ENCODE results near the gene TICRR. TPM values are rescaled to one million over a fixed set of nuclear protein-coding genes. Genes with fewer than 3 reads are reported as not detected.

Gene TICRR
- polyA plus RNA-seq, 2 of the 4 experiments (the other 2 are of a cell fraction): 7.8 to 11.6 TPM

DNA sequence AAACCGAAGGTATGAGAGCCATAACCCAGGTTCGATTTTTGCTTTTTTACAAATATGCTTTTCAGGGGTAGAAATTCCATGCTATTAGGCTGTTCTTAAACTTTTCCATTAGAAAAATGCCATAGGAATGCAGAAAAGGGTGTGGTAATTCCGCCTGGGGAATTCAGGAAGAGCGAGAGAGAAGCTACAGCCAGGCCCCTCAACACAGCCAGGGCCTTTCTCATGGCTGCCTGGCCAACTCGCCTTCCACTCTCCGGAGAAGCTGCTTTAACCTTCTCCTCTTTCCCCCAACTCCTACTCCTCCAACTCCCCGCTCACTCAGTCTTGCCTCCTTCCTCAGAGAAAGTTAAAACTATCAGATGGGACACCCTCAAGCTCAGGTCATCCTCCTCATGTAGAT is 9.1 kb upstream of the TICRR start:
- TF ChIP-seq TFCP2L1 (CRISPR knock-in tag; IDR thresholded peaks at IDR 0.05) (no peak), CBX8 (IDR thresholded peaks at IDR 0.05) (no peak), HEYL (CRISPR knock-in tag; IDR thresholded peaks at IDR 0.05) (no peak), ESRRA (IDR thresholded peaks at IDR 0.05; ENCODE audit: borderline replicate concordance, low read length) (no peak), KDM5A (IDR thresholded peaks at IDR 0.05) (no peak)
- no peaks in the 10 kb centered on the region for H3K4me1 ChIP-seq
- no peak overlapping the region for H3K4me2 ChIP-seq
- no peak overlapping the region for H3K27ac ChIP-seq
- ATAC-seq: peak in 1 of 2 experiments; percentile 68; a peak in 4 of 6 replicates
- POLR2A ChIA-PET: interaction anchor here (1.2 kb wide), 1 partner anchor 9 kb away, joined by 7 read pairs; the partner anchor contains the start of gene TICRR
- no peak overlapping the region for H3K4me3 ChIP-seq
- CTCF ChIA-PET: interaction anchor here (0.6 to 8.6 kb wide), 8 partner anchors 11 to 208 kb away, joined by 3 to 60 read pairs (median 6); partner anchors contain the start of gene RHCG
- DNase-seq (ENCODE audit: low read depth in 1 of 2, low spot score in 1 of 2): peak in 1 of 2 experiments; percentile 27
- peaks cover 7% of the 10 kb centered on the region; the same call in 2 of the 3 replicates for H3K9me3 ChIP-seq
- WGBS (ENCODE audit: missing lambda C conversion rate): 60% methylated on average over 7 of the region's 7 CpGs
- no peak for FAIRE-seq

DNA sequence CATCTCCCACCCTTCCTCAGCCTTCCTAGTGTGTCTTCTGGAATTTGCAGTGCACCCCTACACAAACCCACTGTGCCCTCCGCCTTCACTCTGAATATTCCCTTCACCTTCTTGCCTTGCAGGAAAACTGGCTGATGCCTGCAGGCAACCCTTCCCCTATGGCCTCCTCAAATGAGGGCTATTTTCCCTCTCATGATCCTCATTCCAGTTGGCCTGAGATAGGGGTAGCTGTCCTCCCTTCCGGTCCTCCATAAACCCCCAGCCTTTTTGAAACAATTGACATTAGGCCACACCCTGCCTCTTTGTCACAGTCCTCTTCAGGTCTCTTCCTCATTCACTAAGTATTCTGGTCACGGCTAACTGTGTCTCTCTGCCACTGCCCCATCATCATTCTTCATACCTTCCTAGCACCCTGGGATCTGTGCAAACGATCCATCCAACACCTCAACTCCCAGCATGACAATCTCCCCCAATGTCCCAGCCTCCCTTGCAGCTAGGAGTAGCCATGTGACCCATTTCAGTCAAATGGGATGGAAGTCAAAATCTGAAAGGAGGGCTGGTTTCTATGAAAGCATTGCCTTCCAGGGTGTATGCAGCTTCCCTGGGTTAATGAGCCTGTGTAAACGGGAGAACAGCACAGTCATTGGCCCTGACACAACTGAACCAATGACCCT is 8.5 kb upstream of the TICRR start:
- TF ChIP-seq, protein P1, sequence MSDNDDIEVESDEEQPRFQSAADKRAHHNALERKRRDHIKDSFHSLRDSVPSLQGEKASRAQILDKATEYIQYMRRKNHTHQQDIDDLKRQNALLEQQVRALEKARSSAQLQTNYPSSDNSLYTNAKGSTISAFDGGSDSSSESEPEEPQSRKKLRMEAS (IDR thresholded peaks at IDR 0.05): no peak
- TF ChIP-seq, protein P2, sequence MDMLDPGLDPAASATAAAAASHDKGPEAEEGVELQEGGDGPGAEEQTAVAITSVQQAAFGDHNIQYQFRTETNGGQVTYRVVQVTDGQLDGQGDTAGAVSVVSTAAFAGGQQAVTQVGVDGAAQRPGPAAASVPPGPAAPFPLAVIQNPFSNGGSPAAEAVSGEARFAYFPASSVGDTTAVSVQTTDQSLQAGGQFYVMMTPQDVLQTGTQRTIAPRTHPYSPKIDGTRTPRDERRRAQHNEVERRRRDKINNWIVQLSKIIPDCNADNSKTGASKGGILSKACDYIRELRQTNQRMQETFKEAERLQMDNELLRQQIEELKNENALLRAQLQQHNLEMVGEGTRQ (IDR thresholded peaks at IDR 0.05): peak; percentile 17; the same call in 1 of the 2 replicates
- TF ChIP-seq RFX5 (IDR thresholded peaks at IDR 0.05): no peak
- H3K4me3 ChIP-seq: no peak overlapping the region
- ATAC-seq (no peak), FAIRE-seq (no peak), DNase-seq (ENCODE audit: low read depth in 1 of 2, low spot score in 1 of 2) (no peak)
- H3K27ac ChIP-seq: no peak overlapping the region
- H3K9me3 ChIP-seq: peaks cover 7% of the 10 kb centered on the region; the same call in 2 of the 3 replicates
- WGBS (ENCODE audit: missing lambda C conversion rate): 67% methylated on average over 5 of the region's 5 CpGs
- H3K4me2 ChIP-seq: no peak overlapping the region
- ChIA-PET POLR2A (interaction anchor here (1.2 kb wide), 1 partner anchor 8 kb away, joined by 7 read pairs; the partner anchor contains the start of gene TICRR), CTCF (interaction anchor here (0.8 to 8.6 kb wide), 7 partner anchors 12 to 209 kb away, joined by 3 to 60 read pairs (median 4); partner anchors contain the start of gene RHCG)
- no peaks in the 10 kb centered on the region for H3K4me1 ChIP-seq

DNA sequence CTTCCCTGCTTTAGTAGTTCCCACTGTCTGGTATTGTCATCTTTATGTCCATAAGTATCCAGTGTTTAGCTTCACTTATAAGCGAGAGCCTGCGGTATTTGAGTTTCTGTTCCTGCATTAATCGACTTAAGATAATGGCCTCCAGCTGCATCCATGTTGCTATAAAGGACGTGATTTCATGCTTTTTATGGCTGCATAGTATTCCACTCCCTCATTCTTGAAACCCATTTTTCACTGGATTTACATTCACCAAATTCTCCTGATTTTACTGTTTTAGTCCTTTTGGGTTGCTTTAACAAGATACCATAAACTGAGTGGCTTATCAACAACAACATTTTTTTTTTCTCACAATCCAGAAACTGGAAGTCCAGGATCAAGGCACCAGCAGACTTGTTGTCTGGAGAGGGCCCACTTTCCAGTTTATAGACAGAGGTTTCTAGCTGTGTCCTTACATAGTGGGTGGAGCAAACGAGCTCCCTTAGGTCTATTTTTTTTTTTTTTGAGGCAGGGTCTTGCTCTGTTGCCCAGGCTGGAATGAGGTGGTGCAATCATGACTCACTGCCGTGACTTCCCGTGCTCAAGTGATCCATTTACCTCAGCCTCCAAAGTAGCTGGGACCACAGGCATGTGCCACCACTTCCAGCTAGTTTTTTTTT is 6.1 kb upstream of the TICRR start:
- ATAC-seq: no peak
- 54% methylated on average over 7 of the region's 7 CpGs for WGBS (ENCODE audit: missing lambda C conversion rate)
- POLR2A ChIA-PET: no interaction called here

More for the DNA sequence above, 6.1 kb upstream of the TICRR start:
- CTCF ChIA-PET: interaction anchor here (0.6 to 8.6 kb wide), 6 partner anchors 10 to 211 kb away, joined by 3 to 60 read pairs (median 6); partner anchors contain the start of gene RHCG
- TF ChIP-seq BHLHE40 (IDR thresholded peaks at IDR 0.05; ENCODE audit: low read depth, low read length) (no peak), FOSL2 (IDR thresholded peaks at IDR 0.05) (no peak), FOSL2 (CRISPR knock-in tag; IDR thresholded peaks at IDR 0.05) (no peak), RFX5 (IDR thresholded peaks at IDR 0.05) (no peak), TP53 (CRISPR knock-in tag; IDR thresholded peaks at IDR 0.05) (no peak), RNF2 (IDR thresholded peaks at IDR 0.05; ENCODE audit: borderline replicate concordance, low read depth) (no peak), RARB (CRISPR knock-in tag; IDR thresholded peaks at IDR 0.05) (no peak), ESRRA (IDR thresholded peaks at IDR 0.05; ENCODE audit: borderline replicate concordance, low read length) (no peak), POLR2A (IDR thresholded peaks at IDR 0.05; ENCODE audit: low read length) (no peak), EP300 (IDR thresholded peaks at IDR 0.05) (no peak), EHF (CRISPR knock-in tag; IDR thresholded peaks at IDR 0.05) (no peak), HOXB13 (CRISPR knock-in tag; IDR thresholded peaks at IDR 0.05; ENCODE audit: low read depth) (no peak), HDAC2 (IDR thresholded peaks at IDR 0.05) (no peak)
- TF ChIP-seq, protein P3, sequence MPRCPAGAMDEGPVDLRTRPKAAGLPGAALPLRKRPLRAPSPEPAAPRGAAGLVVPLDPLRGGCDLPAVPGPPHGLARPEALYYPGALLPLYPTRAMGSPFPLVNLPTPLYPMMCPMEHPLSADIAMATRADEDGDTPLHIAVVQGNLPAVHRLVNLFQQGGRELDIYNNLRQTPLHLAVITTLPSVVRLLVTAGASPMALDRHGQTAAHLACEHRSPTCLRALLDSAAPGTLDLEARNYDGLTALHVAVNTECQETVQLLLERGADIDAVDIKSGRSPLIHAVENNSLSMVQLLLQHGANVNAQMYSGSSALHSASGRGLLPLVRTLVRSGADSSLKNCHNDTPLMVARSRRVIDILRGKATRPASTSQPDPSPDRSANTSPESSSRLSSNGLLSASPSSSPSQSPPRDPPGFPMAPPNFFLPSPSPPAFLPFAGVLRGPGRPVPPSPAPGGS (IDR thresholded peaks at IDR 0.05): no peak
- TF ChIP-seq, protein P4, sequence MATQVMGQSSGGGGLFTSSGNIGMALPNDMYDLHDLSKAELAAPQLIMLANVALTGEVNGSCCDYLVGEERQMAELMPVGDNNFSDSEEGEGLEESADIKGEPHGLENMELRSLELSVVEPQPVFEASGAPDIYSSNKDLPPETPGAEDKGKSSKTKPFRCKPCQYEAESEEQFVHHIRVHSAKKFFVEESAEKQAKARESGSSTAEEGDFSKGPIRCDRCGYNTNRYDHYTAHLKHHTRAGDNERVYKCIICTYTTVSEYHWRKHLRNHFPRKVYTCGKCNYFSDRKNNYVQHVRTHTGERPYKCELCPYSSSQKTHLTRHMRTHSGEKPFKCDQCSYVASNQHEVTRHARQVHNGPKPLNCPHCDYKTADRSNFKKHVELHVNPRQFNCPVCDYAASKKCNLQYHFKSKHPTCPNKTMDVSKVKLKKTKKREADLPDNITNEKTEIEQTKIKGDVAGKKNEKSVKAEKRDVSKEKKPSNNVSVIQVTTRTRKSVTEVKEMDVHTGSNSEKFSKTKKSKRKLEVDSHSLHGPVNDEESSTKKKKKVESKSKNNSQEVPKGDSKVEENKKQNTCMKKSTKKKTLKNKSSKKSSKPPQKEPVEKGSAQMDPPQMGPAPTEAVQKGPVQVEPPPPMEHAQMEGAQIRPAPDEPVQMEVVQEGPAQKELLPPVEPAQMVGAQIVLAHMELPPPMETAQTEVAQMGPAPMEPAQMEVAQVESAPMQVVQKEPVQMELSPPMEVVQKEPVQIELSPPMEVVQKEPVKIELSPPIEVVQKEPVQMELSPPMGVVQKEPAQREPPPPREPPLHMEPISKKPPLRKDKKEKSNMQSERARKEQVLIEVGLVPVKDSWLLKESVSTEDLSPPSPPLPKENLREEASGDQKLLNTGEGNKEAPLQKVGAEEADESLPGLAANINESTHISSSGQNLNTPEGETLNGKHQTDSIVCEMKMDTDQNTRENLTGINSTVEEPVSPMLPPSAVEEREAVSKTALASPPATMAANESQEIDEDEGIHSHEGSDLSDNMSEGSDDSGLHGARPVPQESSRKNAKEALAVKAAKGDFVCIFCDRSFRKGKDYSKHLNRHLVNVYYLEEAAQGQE (IDR thresholded peaks at IDR 0.05): no peak
- TF ChIP-seq, protein P5, sequence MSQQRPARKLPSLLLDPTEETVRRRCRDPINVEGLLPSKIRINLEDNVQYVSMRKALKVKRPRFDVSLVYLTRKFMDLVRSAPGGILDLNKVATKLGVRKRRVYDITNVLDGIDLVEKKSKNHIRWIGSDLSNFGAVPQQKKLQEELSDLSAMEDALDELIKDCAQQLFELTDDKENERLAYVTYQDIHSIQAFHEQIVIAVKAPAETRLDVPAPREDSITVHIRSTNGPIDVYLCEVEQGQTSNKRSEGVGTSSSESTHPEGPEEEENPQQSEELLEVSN (IDR thresholded peaks at IDR 0.05; ENCODE audit: borderline replicate concordance, low read depth): no peak
- no peak overlapping the region for H3K4me3 ChIP-seq
- H3K27ac ChIP-seq: no peak overlapping the region
- FAIRE-seq (no peak), DNase-seq (ENCODE audit: low read depth in 1 of 2, low spot score in 1 of 2) (no peak)
- H3K4me1 ChIP-seq: no peaks in the 10 kb centered on the region
- no peak overlapping the region for H3K4me2 ChIP-seq
- H3K9me3 ChIP-seq: peaks cover 7% of the 10 kb centered on the region; the same call in 2 of the 3 replicates
